HG03159 (cell line): ENCODE results near the gene FSIP1.

Experiments used
- ATAC-seq: cut with Tn5 transposase; IDR thresholded peaks from one replicate; pipeline ENCODE4 v1.9.1; 2021; ENCODE audit warnings: mild to moderate bottlenecking, moderate library complexity; ENCODE audit not compliant: unreplicated experiment

Gene FSIP1

DNA sequence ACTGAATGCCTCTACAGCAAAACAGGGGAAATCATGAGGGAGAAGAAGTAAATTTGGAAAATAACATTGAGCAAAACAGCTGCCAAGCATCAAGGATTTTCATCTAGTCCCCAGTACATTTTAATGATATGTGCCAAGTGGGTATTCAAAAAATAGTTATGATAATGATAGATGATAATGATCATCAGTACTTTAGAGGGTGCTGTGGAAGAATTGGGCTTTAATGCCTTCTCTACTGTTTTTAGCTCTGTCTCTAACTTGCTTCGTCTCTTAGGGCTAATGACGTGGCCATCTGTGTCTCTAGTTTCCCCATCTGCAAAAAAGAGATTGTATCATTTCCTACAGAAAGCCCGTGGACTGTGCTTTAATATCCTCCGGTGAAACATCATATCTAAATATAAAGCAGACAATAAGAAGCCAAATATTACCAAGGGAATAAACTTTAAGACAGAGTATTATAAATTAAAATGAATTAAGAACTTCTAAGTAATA lies 10.2 kb upstream of the FSIP1 start:
- no peak for ATAC-seq

DNA sequence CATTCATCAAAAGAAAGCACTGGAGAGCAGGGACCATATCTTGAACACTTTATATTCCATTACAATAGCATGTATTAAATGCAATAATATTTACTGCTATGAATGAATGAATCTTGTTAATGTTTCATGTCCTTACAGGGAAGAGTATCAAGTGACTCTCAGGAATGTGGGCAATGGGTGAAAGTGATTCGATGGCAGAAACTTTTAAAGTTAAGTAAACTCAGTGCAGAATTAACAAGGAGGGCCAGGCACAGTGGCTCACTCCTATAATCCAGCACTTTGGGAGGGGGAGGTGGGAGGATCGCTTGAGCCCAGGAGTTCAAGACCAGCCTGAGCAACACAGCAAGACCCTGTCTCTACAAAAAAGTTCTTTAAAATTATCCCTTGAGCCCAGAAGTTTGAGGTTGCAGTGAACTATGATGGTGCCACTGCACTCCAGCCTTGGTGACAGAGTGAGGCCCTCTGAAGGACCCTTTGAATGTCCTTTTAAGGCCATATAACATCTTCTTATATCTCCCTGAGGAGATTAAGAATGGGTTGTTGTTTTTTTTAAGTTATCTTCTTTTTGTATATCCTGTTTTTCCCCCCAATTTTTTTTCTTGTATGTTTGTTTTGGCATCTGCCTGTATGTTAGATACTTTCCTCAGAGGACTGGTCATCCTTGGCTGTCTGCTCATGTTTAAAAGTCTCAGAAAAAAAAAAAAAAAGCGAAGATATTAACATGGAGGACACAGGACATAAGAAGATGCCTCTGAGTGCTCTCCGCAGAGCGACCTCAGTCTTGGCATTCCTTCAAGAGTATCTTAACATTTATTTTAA lies 9.6 kb upstream of the FSIP1 start:
- no peak for ATAC-seq

DNA sequence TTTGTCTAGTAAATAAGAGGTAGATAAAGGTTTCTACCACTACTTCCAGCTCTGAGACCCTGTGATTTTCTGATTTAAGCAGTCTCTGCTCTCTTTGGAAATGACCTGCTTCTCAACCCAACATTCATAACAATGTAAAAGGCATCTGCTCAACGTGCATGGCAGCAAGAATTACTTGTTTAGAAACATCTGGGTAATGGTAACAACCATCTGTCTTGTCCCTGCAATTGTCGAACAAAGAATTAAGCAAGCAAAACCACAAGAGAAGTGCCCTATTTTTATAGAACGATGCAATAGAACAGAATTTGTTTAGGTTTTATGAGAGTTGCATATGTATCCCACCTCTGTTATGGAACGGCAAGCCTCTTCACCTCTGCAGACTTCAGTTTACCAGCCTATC lies 7.1 kb upstream of the FSIP1 start:
- no peak for ATAC-seq

DNA sequence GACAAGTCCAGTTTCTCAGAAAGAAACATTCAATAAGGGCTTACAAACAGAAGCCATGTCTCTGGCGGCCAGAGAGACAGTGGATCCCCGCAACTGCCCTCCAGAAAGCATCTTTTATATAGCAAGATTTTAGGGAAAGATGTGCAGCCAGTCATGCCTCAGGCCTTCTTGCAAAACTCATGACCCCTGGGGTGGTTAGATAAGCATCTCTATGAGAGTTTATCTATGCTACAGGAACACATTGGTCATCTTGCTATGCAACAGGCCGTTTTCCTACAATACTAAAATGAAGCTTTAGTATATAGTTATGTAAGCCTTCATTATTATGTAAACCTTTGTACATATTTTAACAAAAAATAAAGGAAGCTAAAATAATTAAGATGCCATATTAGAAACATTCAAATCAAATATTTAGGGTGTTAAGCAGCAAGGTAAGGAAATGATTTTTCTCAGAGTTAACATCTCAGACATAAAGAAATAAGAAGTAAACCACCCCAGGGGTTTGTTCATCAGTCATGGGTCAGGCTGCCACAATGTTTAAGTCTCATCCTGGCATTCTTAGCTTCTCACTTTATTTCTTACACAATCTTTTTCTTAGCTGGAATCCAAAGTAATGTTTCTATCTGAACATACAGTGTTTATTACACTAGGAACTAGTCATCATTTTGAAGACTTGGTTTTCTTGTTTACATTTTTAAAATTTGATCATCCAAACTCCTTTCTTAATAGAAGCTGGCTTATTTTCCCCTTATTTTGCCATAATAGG lies 6.3 kb upstream of the FSIP1 start:
- ATAC-seq, result no peak

DNA sequence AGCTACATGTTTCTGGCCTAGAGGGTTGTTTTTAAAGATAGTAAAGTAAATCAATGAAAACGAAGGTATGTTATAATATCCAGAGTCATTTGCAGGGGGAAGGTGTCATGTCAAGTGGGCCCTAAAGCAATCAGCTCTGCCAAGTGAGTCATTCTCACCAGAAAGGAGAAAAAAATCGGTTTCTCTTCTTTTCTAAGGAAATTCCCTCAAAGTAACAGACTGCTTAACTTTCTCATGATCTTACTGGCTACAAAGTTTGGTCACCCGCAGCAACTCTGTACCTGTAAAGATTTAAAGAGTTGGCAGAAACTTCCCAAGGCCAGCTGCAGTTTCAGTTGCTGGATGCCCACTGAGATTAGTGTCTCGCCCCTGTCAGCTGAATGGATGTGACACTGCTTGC lies 5.5 kb upstream of the FSIP1 start:
- ATAC-seq, result no peak

DNA sequence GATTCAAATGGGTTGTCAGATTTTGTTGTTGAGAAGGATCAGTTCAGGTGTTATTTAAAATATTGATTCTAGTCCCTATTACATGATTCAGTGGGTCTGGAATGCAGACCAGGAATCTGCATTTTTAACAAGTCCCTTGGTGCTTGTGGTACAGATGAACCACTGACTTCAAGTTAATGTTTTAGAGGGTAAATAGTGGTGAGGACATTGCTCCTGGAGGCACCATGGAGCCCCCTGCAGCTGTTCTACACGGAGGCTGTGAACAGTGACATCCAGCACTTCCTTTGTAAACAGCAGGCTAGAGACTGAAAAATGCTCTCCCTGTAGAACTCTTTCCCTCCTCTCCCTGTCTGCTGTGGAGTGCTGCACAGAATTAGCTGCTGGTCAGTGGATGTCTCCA lies 4.8 kb upstream of the FSIP1 start:
- ATAC-seq, result no peak

DNA sequence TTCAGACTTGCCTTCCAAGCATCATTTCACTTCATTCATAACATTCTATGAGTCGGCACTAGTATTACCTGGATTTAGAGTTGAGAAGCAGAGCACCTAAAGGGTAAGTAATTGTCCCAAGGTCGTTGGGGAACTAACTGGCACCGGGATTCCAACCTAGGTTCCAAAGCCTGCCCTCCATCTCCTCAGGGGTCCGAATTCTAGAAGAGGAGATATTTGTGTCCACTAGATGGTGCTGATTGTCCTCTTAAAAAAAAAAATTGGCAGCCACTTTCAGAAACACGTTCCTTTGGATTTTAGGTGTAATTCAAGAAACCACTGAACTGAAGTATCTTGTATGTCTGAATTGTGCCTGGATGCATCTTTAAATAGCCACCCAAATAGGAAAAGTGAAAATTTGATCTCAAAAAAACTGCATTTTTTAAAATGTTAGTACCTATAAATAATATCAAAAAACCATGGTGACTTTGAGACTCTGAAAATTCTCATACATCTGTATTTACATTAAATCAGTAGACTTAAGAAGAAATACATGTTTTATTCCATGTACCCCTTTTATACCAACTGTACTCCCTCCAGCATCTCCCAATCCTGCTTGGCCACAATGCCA lies 3.9 kb upstream of the FSIP1 start:
- no peak for ATAC-seq

DNA sequence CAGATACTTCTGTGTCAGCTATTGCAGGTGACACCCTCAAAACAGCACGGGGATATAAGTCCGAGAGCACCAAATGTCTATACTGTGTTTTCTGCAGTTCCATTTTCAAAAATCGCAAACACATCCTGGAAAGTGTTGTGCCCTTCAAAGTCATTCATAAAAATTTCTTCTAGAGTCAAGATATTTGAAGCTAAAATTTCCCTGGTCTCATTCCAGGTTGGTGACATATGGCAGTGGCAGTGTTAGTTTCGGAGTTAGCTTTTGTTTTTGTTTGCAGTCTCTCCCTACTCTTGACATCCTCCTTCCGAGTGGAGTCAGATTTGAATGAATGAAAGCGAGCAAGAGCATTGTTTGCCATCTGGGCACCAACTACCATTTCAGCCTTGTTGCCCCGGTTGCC lies 3.2 kb upstream of the FSIP1 start:
- ATAC-seq, result no peak

DNA sequence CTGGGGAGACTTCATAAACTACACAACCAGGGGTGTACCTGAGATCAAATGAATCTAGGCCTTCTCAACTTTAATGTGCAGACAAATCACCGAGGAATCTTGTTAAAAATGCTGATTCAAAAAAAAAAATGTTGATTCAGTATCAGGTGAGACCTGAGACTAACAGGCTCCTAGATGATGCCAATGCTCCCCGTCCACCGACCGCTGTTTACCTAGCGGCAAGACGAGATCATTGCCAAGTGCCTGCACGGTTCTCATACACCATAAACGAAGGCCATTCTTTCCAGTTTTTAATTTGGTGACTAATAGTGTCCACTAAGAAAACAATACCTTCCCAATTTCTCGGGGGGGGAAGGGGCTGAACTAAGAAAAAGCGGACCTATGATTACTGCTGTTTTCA lies 2.5 kb upstream of the FSIP1 start:
- no peak for ATAC-seq

DNA sequence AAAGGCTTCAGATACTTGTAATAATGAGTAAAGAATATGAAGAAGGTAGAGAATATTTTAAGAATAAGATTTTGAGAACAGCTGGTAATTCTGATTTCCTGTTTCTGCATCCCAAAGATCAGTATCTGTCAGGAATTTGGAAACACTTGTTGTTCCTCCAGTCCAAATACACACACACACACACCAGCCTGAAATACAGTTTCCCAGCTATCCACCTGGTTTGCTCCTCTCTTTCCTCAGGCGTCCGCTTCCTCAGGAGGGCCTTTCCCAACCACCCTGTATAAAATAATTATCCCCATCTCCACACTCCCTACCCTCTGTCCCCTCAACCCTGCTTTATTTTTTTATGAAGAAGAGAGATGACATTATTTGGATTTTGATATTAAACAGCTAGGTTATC lies 2.0 kb upstream of the FSIP1 start:
- ATAC-seq, result no peak

DNA sequence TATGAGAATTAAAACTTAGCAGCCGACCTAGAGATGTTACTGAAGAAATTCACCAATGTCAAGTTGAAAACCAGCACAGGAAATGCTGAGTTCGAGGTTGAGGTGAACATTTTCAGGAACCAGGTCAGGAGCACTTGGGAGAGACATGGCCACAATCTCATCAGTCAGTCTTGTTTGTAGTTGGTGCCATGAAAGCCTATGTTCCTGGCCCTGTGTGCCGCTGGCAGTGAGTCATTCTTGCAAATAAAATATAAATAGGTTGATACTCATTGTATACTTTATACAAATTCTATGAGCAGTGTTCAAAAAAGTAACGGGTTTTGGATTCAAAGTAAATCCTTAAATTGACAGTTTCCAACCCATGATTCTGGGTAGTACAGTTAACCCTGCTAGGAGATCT lies 1.5 kb upstream of the FSIP1 start:
- no peak for ATAC-seq

DNA sequence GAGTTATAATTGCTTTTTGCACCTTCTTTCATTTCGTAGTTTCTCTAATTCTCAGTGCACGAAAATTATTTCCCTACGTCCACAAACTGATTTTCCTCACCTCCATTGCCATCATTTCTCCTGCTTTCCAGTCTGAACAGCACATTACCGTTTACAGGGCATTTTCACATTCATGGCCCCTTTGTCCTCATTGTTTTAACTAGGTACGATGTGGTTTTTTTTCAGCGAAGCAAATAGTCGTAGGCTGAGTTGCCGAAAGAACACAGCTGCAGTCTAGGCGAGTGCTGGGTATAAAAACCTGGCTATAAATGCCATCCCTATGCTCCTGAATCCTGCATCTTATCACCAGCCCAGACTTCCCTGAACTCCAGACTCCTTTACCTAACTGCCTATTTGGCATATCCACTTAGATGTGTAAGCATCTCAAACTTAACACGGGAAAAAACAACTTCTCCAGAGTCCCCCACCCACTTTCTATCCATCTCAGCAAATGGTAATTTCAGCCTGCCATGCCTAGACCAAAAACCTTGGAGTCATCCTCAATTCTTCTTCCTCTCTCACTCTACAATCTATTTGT lies 691 bp upstream of the FSIP1 start:
- ATAC-seq, result no peak

DNA sequence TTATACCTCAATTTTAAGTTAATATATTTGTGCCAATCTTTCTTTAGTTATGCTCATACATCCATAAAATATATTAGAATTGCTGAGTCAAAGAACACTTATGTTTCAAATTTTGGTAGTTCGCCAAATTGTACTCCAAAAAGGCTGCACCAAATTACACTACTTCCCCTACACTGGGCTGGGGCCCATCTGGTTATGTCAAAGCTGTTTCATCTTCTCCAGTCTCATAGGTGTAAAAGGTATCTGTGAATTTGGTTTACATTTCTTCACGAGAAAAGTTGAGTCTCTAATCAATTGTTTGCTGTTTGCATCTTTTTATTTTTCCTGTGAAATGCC lies 706 bp downstream of the FSIP1 start:
- no peak for ATAC-seq

DNA sequence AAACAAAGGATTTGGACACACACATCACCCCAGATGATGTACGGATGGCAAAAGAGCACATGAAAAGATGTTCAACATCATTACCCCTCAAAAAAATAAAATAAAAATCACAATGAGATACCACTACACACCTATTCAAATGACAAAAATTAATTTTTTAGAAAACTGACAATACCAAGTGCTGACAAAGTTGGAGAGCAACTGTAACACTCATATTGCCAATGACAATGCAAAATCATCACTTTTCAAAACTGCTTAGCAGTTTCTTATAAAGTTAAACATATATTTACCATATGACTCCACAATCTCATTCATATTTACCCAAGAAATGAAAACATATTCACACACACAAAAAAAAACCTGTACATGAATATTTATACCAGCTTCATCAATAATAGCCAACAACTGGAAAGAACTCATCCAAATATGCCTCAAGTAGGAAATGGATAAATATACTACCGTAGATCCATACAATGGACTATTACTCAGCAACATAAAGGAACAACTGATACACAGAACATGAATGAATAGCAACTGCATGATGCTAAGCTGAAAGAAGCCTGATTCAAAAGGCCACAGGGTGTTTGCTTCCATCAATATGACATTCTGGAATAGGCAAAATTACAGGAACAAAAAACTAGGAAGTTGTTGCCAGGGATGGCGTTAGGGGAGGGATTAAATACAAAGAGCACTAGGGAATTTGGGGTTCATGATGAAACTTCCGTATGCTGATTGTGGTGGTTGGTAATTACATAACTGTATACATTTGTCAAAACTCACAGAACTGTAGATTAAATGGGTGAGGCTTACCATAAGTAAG lies 1.3 kb downstream of the FSIP1 start:
- ATAC-seq, result no peak

DNA sequence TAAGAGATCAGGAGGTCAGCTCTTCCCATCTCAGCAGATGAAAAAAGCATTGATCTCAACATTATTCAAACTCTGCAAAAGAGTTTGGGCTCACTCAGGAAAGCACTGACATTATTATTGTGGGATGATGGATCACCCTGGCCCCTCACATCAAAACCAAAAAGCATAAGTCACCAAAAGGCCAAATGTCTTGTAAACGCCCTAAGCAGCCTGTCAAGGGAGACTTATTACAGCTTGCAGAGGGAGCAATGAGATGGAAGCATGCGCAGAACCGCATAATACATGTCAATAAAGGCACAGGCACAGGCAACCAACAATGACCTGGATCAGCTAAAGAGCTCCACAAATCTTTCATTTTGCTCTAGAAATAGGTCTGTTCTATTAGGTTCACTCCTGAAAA lies 4.6 kb downstream of the FSIP1 start:
- no peak for ATAC-seq

DNA sequence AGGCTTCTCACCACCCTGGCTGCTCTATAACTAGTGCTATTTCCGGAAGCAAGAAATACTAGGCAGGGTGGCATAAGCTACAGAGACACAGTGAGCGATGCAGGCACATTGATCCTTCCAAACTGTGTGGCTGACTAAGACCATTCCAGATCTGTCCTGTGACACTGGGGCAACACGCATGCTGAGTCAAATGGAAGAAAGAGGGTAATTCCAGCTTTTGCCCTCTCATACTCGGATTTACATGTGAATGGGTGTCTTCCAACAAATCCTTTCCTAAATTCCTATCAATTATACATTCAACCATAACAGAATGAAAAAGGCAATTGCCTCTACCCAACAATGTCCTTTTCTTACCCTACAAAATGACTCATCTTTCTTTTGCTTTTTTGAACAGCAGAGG lies 5.1 kb downstream of the FSIP1 start:
- ATAC-seq, result no peak

DNA sequence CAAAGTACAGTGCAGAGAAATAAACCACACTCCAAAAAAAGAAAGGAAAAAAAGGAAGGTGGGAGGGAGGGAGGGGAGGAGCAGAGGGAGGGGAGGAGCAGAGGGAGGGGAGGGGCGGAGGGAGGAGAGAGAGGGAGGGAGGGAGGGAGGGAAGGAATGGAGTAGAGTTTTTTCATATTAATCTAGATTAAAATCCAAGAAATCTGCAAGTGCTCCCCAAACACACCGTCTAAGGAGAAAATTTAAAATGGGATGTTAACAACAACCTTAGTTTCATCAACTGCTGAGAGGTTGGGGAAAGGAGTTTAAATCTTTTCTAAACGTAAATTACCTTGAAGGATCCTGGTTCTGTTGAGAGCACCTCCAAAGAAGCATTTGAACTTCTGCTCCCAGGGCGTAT lies 6.6 kb downstream of the FSIP1 start:
- ATAC-seq, result no peak

DNA sequence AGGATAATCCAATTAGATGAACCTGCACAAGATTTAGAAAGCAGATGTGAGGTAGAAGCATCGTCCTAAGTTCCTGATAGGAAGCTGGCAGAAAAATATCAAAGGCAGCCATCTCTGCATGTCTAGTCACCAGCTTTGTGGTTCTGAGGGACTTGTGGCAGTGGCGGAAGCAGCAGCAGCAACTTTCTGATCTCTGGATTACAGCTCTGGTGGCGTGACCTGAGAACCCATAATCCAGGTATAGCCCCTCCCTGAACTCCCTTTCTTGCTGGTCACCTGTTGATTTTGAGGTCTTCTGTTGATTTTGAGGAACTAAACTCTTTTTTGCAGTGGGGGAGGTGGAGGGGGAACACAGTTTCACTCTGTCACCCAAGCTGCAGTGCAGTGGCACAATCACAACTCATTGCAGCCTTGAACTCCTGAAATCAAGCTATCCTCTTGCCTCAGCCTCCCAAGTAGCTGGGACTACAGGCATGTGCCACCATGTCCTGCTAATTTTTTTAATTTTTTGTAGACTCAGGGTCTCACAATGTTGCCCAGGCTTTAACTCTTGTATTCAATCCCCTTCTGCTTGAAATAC lies 7.9 kb downstream of the FSIP1 start:
- no peak for ATAC-seq

DNA sequence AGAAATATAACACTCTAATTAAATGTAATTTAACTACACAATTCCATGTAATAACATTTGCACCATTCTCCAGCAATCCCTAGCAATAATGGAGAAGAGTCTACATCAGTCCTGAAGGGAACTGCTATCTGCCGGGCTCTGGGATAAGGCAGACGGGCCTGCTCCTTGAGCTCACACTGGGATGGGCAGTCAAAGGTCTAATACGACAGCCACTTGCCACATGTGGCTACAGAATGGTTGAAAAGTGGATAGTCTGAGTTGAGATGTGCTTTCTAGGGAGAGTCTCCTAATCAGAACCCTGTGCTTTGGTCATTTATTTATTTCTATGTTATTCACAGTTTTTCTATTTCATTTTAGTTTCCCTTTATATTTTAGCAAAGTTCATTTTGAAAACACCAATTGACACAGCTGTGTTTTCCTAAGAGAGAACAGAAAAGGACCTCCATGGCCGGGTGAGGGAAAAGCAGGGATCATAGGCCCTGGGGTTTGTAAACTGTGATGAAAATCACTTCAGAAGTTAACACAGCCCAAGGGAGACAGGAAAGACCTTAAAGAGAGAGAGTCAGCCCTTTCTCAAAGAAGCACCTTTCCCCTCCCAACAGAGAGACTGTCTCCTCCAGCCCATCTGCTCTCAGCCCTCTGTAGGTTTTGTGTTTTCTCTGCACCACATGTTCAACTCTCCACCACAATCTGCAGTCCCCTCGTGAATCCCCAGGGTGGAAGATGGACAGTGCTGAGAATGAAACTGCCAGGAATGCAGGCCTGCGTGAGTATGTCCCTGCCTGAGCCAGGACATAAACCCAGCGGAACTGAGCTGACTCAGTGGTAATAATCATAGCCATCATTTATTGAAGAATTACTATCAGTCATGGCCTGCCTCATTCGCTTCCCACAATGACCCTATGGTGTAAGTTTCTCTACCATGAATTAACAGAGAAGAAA lies 11.6 kb downstream of the FSIP1 start:
- ATAC-seq, result no peak
